H1 (cell line): Measurements from ENCODE around the gene KNCN.

Experiments
- CTCF ChIP-seq, 3 experiments: IDR thresholded peaks; 1 replicate in 2 of 3; 2 replicates in 1 of 3; pipeline versions ENCODE4 v1.5.1 to v1.6.1; 2011; ENCODE audit warnings: low read length in 3 of 3, mild to moderate bottlenecking in 3 of 3, inconsistent platforms in 2 of 3, low read depth in 1 of 3, moderate library complexity in 1 of 3; ENCODE audit not compliant: insufficient read depth in 1 of 3; ENCODE audit errors: control extremely low read depth in 1 of 3
- POLR2AphosphoS5 ChIP-seq: IDR thresholded peaks from 2 replicates; pipeline ENCODE4 v1.6.1; 2011; ENCODE audit warnings: low read depth, low read length
- TEAD4 ChIP-seq: IDR thresholded peaks from 2 replicates; pipeline ENCODE4 v1.6.1; 2012; ENCODE audit warnings: low read depth, low read length, inconsistent platforms, mixed read lengths

- TF ChIP-seq POLR2AphosphoS5 (no peak), CTCF (IDR thresholded peaks at IDR 0.05; ENCODE audit: control extremely low read depth in 1 of 3, insufficient read depth in 1 of 3, low read depth in 1 of 3, low read length in 3 of 3) (no peak), TEAD4 (no peak)
Measured at GRCh38 chr1:46516200-46516950, 35.1 kb downstream of the KNCN start.
